Colonic mucosa (tissue), 4 donors: Measurements from ENCODE around the gene LRRC8B. TPM values are rescaled to one million over a fixed set of nuclear protein-coding genes. Genes with fewer than 3 reads are reported as not detected.
"Not testable (repeated sequence)": the region's sequence is repeated elsewhere in the genome, so short reads cannot be mapped to it uniquely, and the experiment has no call there.

Experiments
- DNase-seq: peaks from one replicate; pipeline ENCODE4 v3.0.0-alpha.2; 2020
- H3K27ac ChIP-seq: fragments of 200-600 bp; one replicate; pipeline ENCODE4 v1.8.0; 2021
- H3K27me3 ChIP-seq: fragments of 200-600 bp; one replicate; pipeline ENCODE4 v1.8.0; 2021
- H3K36me3 ChIP-seq: fragments of 200-600 bp; one replicate; pipeline ENCODE4 v1.8.0; 2021
- H3K4me1 ChIP-seq: fragments of 200-600 bp; one replicate; pipeline ENCODE4 v1.8.0; 2021; ENCODE audit warnings: mild to moderate bottlenecking
- H3K4me3 ChIP-seq: fragments of 200-600 bp; one replicate; pipeline ENCODE4 v1.8.0; 2021
- H3K9ac ChIP-seq, 2 donors: one replicate each; pipeline ENCODE4 v1.7.0; 2013; ENCODE audit warnings: control low read depth in 2 of 2, low read depth in 2 of 2, low read length in 2 of 2
- H3K9me3 ChIP-seq: fragments of 200-600 bp; one replicate; pipeline ENCODE4 v1.8.0; 2021
- CTCF ChIP-seq: fragments of 200-600 bp; IDR thresholded peaks from one replicate; pipeline ENCODE4 v1.8.0; 2022; ENCODE audit warnings: antibody characterized with exemption, mild to moderate bottlenecking
- intact Hi-C: fragments of 100-400 bp; cut with DNase I; formaldehyde crosslinking; loops from one replicate; pipeline ENCODE4 v1.14.1; 2022
- total RNA-seq, 2 donors: library from RNA; stranded (reverse); fragmentation: NEBNext Ultra II Directional in 1 of 2; extraction: Animal tissue kit (Norgen Biotek cat#: 25700) in 1 of 2; gene quantifications; one replicate each; pipeline ENCODE4 v1.2.1, GENCODE V29; 2021
- donor health status: healthy.
- donor health status: DM: no; HTN: no; CAD: no.
- donor health status: DM: no; HTN: no; CAD: no.

LRRC8B gene
- total RNA-seq, 2 donors from 2014 or later: 14.4 to 15.0 TPM

DNA sequence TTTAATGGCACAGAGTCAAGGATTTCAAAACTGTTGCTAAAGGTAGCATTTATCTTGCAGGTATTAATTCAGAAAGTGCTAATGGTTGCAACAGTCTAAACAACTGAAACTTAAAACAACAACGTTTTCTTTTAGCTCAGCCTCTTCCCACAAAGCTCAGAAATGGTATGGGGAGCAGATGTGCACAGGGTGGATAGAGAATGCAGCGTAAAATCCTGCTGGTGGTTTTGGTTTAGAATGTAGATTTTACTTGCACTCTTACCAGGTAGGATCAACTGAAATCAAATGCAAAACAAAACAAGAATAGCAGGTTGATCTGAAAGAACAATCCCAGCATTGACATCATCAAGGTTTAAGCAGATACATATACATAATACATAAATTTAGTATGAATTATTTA is 104.5 kb downstream of the LRRC8B start:
- no peak overlapping the region for H3K4me3 ChIP-seq
- intact Hi-C loops: no loop called here
- TF ChIP-seq CTCF: no peak
- no peaks in the 10 kb centered on the region for H3K36me3 ChIP-seq
- H3K9ac ChIP-seq: no peak overlapping the region
- no peaks in the 10 kb centered on the region for H3K4me1 ChIP-seq
- H3K9me3 ChIP-seq: no peaks in the 10 kb centered on the region
- H3K27me3 ChIP-seq: no peaks in the 10 kb centered on the region
- no peak overlapping the region for H3K27ac ChIP-seq
- DNase-seq: no peak

DNA sequence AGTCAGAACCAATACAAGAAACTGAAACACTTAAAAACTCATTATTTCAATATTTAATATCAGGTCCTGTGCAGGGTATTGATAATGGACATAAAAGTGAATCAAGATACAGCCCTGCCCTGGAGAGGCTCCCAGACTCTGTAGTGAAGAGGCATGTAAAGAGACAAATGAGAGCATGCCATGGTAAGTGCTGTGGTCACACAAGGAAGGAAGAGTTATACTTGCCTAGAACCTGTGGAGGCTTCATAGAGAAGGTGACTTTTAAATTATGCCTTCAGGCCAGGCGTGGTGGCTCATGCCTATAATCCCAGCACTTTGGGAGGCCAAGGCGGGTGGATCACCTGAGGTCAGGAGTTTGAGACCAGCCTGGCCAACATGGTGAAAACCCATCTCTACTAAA is 105.0 kb downstream of the LRRC8B start:
- DNase-seq, H3K9ac ChIP-seq, H3K4me1 ChIP-seq, intact Hi-C loops, H3K27ac ChIP-seq, H3K4me3 ChIP-seq, H3K27me3 ChIP-seq, H3K9me3 ChIP-seq, H3K36me3 ChIP-seq: not testable (repeated sequence)

DNA sequence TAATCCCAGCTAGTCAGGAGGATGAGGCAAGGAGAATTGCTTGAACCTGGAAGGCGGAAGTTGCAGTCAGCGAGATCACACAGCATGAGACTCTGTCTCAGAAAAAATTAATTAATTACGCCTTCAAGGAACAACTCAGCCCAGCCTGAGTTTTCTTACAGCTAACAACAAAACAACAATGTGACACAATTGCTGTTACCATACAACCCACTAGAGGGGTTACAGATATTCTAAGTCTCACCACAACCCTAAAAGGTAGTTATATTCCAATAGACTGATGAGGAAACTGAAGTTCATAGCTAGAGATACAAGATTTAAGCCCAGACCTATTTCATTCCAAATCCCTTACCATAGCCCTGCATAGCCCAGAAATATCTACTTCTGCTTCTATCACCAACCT is 105.4 kb downstream of the LRRC8B start:
- TF ChIP-seq CTCF: no peak
- Histone ChIP-seq H3K9me3 (no peaks in the 10 kb centered on the region), H3K27me3 (no peaks in the 10 kb centered on the region), H3K9ac (no peak overlapping the region), H3K27ac (no peak overlapping the region), H3K36me3 (no peaks in the 10 kb centered on the region), H3K4me3 (no peak overlapping the region), H3K4me1 (no peaks in the 10 kb centered on the region)
- intact Hi-C loops: loop anchor here (5.0 kb wide), 1 partner anchor 132 kb away; no protein-coding TSS in a partner anchor
- no peak for DNase-seq

- peak overlapping the region; percentile 73 to 91 for H3K9ac ChIP-seq
- intact Hi-C loops: loop anchor here (5.0 kb wide), 1 partner anchor 130 kb away; no protein-coding TSS in a partner anchor
These were observed 107.4 kb downstream of the LRRC8B start for GRCh38 chr1:89631816-89632656.

GRCh38 chr1:89632657-89633247 is 108.1 kb downstream of the LRRC8B start, which contains the start of gene LRRC8C:
TSS of gene LRRC8C (plus strand) at chr1:89633120. CDS start at chr1:89686474, 53,354 bp downstream.
- intact Hi-C loops: loop anchor here (5.0 kb wide), 1 partner anchor 130 kb away; no protein-coding TSS in a partner anchor

More at GRCh38 chr1:89631816-89632656, 107.4 kb downstream of the LRRC8B start:
- Histone ChIP-seq H3K27ac (peak overlapping the region; percentile 63), H3K36me3 (no peaks in the 10 kb centered on the region), H3K4me1 (no peaks in the 10 kb centered on the region), H3K4me3 (peak overlapping the region; percentile 64), H3K9me3 (no peaks in the 10 kb centered on the region), H3K27me3 (no peaks in the 10 kb centered on the region)
- DNase-seq: peak; percentile 31
- TF ChIP-seq CTCF: no peak

More at GRCh38 chr1:89632657-89633247, 108.1 kb downstream of the LRRC8B start, which contains the start of gene LRRC8C:
- Histone ChIP-seq H3K4me3 (peak within 1 kb of the TSS; percentile 64), H3K9ac (peak within 1 kb of the TSS; percentile 73 to 91), H3K4me1 (no peaks in the 10 kb centered on the region), H3K36me3 (no peaks in the 10 kb centered on the region), H3K27ac (peak within 1 kb of the TSS; percentile 63), H3K9me3 (no peaks in the 10 kb centered on the region), H3K27me3 (no peaks in the 10 kb centered on the region)
- no peak for TF ChIP-seq CTCF
- DNase-seq: peak; percentile 75
